ENCODE measurements around the gene ZNF665.
A peak's percentile ranks its signal among the peaks of the same experiment; 100 is the strongest.
"Not testable (repeated sequence)": the region's sequence is repeated elsewhere in the genome, so short reads cannot be mapped to it uniquely, and the experiment has no call there.

Gene ZNF665

GRCh38 chr19:53192771-53193534 is at the start of gene ZNF665:
Gene ZNF665 (minus strand): TSS chr19:53193358. CDS start chr19:53182898, 10,460 bp downstream.
- DNase-seq (ENCODE audit: low read depth) = peak; percentile 85
- H3K4me3 ChIP-seq (ENCODE audit: control insufficient read depth, low read depth, low read length) = peak within 1 kb of the TSS; percentile 84

DNA sequence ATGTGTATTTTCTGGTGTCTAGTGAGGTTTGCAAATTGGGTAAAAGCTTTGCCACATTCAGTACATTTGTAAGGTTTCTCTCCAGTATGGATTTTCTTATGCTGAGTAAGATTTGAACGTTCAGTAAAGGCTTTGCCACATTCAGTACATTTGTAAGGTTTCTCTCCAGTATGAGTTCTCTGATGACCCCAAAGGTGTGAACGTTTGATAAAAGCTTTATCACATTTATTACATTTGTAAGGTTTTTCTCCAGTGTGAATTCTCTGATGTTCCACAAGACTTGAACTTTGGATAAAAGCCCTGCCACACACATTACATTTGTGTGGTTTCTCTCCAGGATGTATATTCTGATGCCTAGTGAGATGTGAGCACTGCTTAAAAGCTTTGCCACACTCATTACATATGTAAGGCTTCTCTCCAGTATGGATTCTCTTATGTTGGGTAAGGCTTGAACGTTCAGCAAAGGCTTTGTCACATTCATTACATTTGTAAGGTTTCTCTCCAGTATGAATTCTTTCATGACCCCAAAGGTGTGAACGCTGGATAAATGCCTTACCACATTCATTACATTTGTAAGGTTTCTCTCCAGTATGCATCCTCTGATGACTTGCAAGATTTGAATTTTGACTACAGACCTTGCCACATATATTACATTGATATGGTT is 44.1 kb upstream of the ZNF665 start:
- TF ChIP-seq, protein P1, sequence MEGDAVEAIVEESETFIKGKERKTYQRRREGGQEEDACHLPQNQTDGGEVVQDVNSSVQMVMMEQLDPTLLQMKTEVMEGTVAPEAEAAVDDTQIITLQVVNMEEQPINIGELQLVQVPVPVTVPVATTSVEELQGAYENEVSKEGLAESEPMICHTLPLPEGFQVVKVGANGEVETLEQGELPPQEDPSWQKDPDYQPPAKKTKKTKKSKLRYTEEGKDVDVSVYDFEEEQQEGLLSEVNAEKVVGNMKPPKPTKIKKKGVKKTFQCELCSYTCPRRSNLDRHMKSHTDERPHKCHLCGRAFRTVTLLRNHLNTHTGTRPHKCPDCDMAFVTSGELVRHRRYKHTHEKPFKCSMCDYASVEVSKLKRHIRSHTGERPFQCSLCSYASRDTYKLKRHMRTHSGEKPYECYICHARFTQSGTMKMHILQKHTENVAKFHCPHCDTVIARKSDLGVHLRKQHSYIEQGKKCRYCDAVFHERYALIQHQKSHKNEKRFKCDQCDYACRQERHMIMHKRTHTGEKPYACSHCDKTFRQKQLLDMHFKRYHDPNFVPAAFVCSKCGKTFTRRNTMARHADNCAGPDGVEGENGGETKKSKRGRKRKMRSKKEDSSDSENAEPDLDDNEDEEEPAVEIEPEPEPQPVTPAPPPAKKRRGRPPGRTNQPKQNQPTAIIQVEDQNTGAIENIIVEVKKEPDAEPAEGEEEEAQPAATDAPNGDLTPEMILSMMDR (conservative IDR thresholded peaks at IDR 0.05; ENCODE audit: control insufficient read depth, insufficient read depth, low read depth, low read length) = no peak
- no peak for DNase-seq (ENCODE audit: low read depth)
- H3K4me3 ChIP-seq (ENCODE audit: control insufficient read depth, low read depth, low read length) = no peak overlapping the region

More at GRCh38 chr19:53192771-53193534, at the start of gene ZNF665:
- TF ChIP-seq, protein P1 (conservative IDR thresholded peaks at IDR 0.05; ENCODE audit: control insufficient read depth, insufficient read depth, low read depth, low read length) = no peak

GRCh38 chr19:53224606-53225005 is 31.4 kb upstream of the ZNF665 start:
- TF ChIP-seq, protein P1 (conservative IDR thresholded peaks at IDR 0.05; ENCODE audit: control insufficient read depth, insufficient read depth, low read depth, low read length) = no peak
- no peak overlapping the region for H3K4me3 ChIP-seq (ENCODE audit: control insufficient read depth, low read depth, low read length)
- DNase-seq (ENCODE audit: low read depth) = no peak

GRCh38 chr19:53222716-53223115 is 29.6 kb upstream of the ZNF665 start:
- not testable (repeated sequence) for DNase-seq (ENCODE audit: low read depth)

DNA sequence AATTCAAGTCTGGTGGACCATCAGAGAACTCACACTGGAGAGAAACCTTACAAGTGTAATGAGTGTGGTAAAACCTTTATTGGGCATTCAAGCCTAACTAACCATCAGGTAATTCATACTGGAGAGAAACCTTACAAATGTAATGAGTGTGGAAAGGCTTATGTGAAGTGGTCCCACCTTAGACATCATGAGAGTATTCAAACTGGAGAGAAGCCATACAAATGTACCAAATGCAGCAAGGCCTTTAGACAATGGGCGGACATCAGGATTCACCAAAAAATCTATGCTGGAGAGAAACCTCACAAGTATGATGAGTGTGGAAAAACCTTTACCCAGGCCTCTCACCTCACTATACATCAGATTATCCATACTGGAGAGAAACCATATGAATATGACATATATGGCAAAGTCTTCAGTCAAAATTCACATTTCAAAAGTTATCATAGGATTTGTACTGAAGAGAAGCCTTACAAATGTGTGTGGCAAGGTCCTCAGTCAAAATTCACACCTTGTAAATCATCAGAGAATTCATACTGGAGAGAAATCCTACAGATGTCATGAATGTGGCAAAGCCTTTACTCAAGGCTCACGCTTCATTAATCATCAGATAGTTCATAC is 19.7 kb upstream of the ZNF665 start:
- TF ChIP-seq, protein P1 (conservative IDR thresholded peaks at IDR 0.05; ENCODE audit: control insufficient read depth, insufficient read depth, low read depth, low read length) = no peak
- H3K4me3 ChIP-seq (ENCODE audit: control insufficient read depth, low read depth, low read length) = no peak overlapping the region
- DNase-seq (ENCODE audit: low read depth) = no peak

More at GRCh38 chr19:53222716-53223115, 29.6 kb upstream of the ZNF665 start:
- not testable (repeated sequence) for H3K4me3 ChIP-seq (ENCODE audit: control insufficient read depth, low read depth, low read length)

GRCh38 chr19:53211554-53211953 is 18.4 kb upstream of the ZNF665 start:
- DNase-seq (ENCODE audit: low read depth); H3K4me3 ChIP-seq (ENCODE audit: control insufficient read depth, low read depth, low read length): not testable (repeated sequence)

GRCh38 chr19:53196777-53197396 is 3.7 kb upstream of the ZNF665 start:
- TF ChIP-seq, protein P1 (conservative IDR thresholded peaks at IDR 0.05; ENCODE audit: control insufficient read depth, insufficient read depth, low read depth, low read length) = no peak
- DNase-seq (ENCODE audit: low read depth) = peak; percentile 84
- peak overlapping the region; percentile 88 for H3K4me3 ChIP-seq (ENCODE audit: control insufficient read depth, low read depth, low read length)

Measured in fibroblast of mammary gland (primary cell).